Astrocyte of the cerebellum (primary cell): ENCODE results near the gene RALGAPA2.

Source experiments
- DNase-seq: peaks from one replicate; pipeline ENCODE4 v3.0.0-alpha.2; 2011; ENCODE audit warnings: low read depth
- H3K4me3 ChIP-seq: 2 replicates; pipeline ENCODE4 v1.5.1; 2011; ENCODE audit warnings: mild to moderate bottlenecking, low read depth, low read length, moderate library complexity
- CTCF ChIP-seq: IDR thresholded peaks from 2 replicates; pipeline ENCODE4 v1.5.1; 2012; ENCODE audit warnings: low read length, low read depth, moderate library complexity, mild to moderate bottlenecking; ENCODE audit errors: missing control alignments
- in situ Hi-C: cut with HindIII; loops from 2 replicates; pipeline ENCODE4 v1.10.0; 2017; ENCODE audit warnings: low sequenced_read_pairs

Gene RALGAPA2

GRCh38 chr20:20614391-20614790, 98.1 kb downstream of the RALGAPA2 start:
- DNase-seq: no peak
- in situ Hi-C loops: no loop called here
- no peak for TF ChIP-seq CTCF
- no peak overlapping the region for H3K4me3 ChIP-seq

GRCh38 chr20:20612251-20612650, 100.2 kb downstream of the RALGAPA2 start:
- H3K4me3 ChIP-seq: no peak overlapping the region
- DNase-seq: no peak
- TF ChIP-seq CTCF: no peak
- in situ Hi-C loops: no loop called here

- TF ChIP-seq CTCF: no peak
- in situ Hi-C loops: no loop called here
- no peak overlapping the region for H3K4me3 ChIP-seq
- no peak for DNase-seq
Measured at GRCh38 chr20:20611167-20611566, 101.3 kb downstream of the RALGAPA2 start.

GRCh38 chr20:20609522-20609921, 102.9 kb downstream of the RALGAPA2 start:
- TF ChIP-seq CTCF: no peak
- no peak overlapping the region for H3K4me3 ChIP-seq
- in situ Hi-C loops: no loop called here
- no peak for DNase-seq

- DNase-seq: no peak
- H3K4me3 ChIP-seq: no peak overlapping the region
- in situ Hi-C loops: no loop called here
- no peak for TF ChIP-seq CTCF
Measured at GRCh38 chr20:20608641-20609040, 103.8 kb downstream of the RALGAPA2 start.

GRCh38 chr20:20608041-20608440, 104.4 kb downstream of the RALGAPA2 start:
- DNase-seq: no peak
- in situ Hi-C loops: no loop called here
- H3K4me3 ChIP-seq: no peak overlapping the region
- no peak for TF ChIP-seq CTCF

GRCh38 chr20:20606881-20607280, 105.6 kb downstream of the RALGAPA2 start:
- no peak for TF ChIP-seq CTCF
- in situ Hi-C loops: no loop called here

More at GRCh38 chr20:20606881-20607280, 105.6 kb downstream of the RALGAPA2 start:
- DNase-seq: no peak
- H3K4me3 ChIP-seq: no peak overlapping the region
